HG02852 (cell line): Measurements from ENCODE around the gene GDPD3.
"Not testable (repeated sequence)": the region's sequence is repeated elsewhere in the genome, so short reads cannot be mapped to it uniquely, and the experiment has no call there.

ENCODE experiments used
- ATAC-seq: cut with Tn5 transposase; IDR thresholded peaks from one replicate; pipeline ENCODE4 v1.9.1; 2021; ENCODE audit warnings: mild to moderate bottlenecking, moderate library complexity; ENCODE audit not compliant: unreplicated experiment

GDPD3 gene

DNA sequence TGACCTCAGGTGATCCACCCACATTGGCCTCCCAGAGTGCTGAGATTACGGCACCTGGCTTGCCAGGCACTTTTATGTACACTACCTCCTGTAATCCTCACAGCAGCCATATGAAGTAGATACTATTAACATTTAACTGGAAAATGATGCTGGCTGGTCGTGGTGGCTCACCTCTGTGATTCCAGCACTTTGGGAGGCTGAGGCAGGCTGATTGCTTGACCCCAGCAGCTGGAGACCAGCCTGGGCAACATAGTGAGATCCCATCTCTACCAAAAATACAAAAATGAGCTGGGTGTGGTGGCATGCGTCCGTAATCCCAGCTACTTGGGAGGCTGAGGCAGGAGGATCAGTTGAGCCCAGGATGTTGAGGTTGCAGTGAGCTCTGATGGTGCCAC is 11.6 kb upstream of the GDPD3 start:
- no peak for ATAC-seq

- no peak for ATAC-seq
Observed at GRCh38 chr16:30122604-30123160, 9.3 kb upstream of the GDPD3 start.

- no peak for ATAC-seq
Observed at GRCh38 chr16:30121741-30122571, 8.6 kb upstream of the GDPD3 start.

GRCh38 chr16:30120340-30121105 is 7.2 kb upstream of the GDPD3 start:
- ATAC-seq, result no peak

GRCh38 chr16:30119428-30119827 is 6.1 kb upstream of the GDPD3 start:
- no peak for ATAC-seq

DNA sequence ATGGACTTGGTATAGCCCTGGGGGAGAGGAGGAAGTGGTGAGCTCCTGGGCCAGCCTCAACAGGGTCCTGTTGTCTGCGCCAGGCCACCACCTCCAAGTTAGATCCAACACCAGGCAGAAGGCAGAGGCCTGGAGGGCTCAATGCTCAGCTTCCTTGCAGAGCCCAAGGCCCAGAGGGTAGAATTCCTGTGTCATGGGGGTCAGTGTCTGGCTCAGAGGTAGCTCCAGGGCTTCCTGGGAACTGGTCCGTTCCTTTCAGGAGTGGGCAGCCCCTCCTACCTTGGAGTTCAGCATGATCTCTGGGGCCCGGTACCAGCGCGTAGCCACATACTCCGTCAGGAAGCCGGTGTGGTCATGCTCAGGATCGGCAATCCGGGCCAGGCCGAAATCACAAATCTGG is 4.4 kb upstream of the GDPD3 start:
- no peak for ATAC-seq

GRCh38 chr16:30116291-30117207 is 3.2 kb upstream of the GDPD3 start:
- ATAC-seq, result no peak

GRCh38 chr16:30115238-30115637 is 1.9 kb upstream of the GDPD3 start:
- no peak for ATAC-seq

DNA sequence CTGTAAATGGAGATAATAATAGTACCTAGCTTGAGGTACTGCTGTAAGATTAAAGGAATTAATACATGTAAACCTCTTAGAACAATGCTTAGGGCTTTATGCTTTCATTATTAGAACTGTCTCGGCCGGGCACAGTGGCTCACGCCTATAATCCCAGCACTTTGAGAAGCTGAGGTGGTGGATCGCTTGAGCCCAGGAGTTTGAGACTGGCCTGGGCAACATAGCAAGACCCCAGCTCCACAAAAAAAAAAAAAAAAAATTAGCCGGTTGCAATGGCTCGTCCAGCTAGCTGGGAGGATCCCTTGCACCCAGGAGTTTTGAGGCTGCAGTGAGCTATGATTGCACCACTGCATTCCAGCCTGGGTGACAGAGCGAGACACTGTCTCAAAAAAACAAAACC is 1.5 kb upstream of the GDPD3 start:
- ATAC-seq, result not testable (repeated sequence)

DNA sequence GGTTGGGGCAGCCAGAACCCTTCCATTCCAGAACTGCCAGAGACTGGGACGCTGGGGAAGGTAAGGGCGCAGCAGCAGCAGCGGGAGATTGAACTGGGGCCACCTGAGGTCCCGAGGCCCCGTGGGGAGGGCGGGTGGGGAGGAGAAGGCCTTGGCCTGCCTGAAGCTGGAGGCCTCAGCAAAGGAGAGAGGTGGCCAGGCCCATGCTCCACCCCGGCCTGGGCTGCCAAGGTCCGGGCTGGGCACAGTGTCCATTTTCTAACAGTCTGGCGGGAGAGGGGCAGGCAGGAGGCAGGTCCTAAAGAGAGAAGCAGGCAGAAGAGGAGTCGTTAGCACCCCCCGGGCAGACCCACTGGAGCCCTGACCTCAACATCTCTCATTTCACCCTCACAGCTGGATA is 1.1 kb upstream of the GDPD3 start:
- no peak for ATAC-seq

GRCh38 chr16:30113711-30114333 is 485 bp upstream of the GDPD3 start:
- ATAC-seq, result no peak

GRCh38 chr16:30112197-30113030 is 923 bp downstream of the GDPD3 start:
- ATAC-seq, result no peak

DNA sequence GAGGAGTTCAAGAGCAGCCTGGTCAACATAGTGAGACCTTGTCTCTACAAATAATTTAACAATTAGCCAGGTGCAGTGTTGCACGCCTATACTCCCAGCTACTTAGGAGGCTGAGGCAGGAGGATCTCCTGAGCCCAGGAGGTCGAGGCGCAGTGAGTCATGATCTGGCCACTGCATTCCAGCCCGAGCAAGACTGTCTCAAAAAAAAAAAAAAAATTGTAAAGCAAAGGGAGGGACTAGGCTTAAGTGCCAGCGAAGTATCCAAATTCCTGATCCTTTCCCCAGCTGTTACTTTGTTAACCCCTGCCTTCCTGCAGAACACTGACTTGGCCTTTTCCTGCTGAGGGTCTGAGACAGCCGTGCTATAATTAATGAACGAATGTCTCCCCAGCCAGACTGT is 2.7 kb downstream of the GDPD3 start:
- no peak for ATAC-seq

DNA sequence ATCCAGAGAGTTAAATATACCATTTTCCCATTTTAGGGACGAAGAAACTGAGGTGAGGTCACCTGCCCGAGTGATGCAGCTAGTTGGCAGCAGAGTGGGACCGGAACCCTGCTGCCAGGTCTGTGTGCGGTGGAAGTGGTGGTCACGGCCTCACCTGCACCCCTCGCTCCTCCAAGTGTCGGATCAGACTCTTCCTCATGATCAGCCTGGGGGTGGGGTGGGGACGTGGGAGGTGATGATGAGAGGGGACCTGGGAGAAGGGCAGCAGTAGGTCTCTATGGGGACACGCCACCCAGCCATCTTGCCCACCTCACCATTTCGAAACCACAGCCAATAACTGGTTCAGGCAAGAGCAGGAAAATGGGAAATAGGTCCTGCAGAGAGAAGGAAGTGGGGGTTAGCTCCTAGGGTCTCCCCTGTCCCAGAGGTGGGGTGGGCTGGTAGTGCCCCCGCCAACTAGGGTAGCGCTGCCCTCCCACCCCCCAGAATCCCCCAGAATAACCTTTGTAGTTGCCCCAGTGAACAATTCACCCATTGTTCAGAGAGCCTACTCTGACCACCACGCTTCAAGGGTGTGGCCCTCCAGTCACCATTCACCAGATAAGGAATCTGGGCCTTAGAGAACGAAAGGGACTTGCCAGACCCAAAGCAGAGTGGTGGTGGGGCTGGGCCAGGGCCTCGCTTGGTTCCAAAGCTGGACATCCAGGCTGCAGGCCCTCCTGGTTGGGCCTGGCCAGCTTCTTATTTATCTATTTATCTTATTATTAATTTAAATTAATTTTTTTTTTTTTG is 5.1 kb downstream of the GDPD3 start:
- ATAC-seq, result no peak

GRCh38 chr16:30104492-30104891 is 8.8 kb downstream of the GDPD3 start:
- no peak for ATAC-seq

DNA sequence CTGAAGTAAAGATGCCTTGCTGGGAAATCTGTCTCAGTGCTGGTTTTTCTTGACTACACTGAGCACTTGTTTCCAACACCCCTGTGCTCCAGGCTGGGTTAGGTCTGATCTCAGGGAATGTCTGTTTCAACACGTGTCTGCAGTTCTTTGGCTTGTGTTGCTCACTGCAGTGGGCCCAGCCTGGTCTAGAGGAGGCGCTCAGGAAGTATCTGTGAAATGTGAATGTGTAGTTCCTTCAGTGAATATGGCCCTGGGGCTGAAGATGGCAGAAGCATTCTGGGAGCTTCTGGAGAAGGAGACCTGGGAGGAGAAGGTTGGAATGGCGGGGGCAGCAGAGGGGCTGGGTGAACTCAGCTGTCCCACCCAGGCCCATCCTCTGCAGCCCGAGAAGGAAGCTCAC is 9.2 kb downstream of the GDPD3 start:
- ATAC-seq, result no peak

GRCh38 chr16:30096862-30097563 is 16.3 kb downstream of the GDPD3 start:
- no peak for ATAC-seq
